Right atrium auricular region (tissue), 2 donors: Measurements from ENCODE around the gene TNNC1. TPM values are rescaled to one million over a fixed set of nuclear protein-coding genes. Genes with fewer than 3 reads are reported as not detected.

ENCODE experiments used
- DNase-seq: peaks from one replicate; pipeline ENCODE4 v3.0.0-alpha.2; 2019; ENCODE audit warnings: low spot score
- H3K27ac ChIP-seq, 2 donors: fragments of 200-600 bp; sonication (generic); 1 replicate in 1 of 2; 2 replicates in 1 of 2; pipeline ENCODE4 v1.5.1; 2016 to 2019
- H3K27me3 ChIP-seq, 2 donors: fragments of 200-600 bp; sonication (generic); one replicate each; pipeline versions ENCODE4 v1.5.1 to v1.6.0; 2017 to 2019
- H3K36me3 ChIP-seq: fragments of 200-600 bp; sonication (generic); one replicate; pipeline ENCODE4 v1.5.1; 2016
- H3K4me1 ChIP-seq, 2 donors: fragments of 200-600 bp; sonication (generic); one replicate each; pipeline versions ENCODE4 v1.5.1 to v1.6.0; 2017 to 2019
- H3K4me3 ChIP-seq, 2 donors: fragments of 200-600 bp; sonication (generic); 1 replicate in 1 of 2; 2 replicates in 1 of 2; pipeline ENCODE4 v1.5.1; 2017 to 2019; ENCODE audit warnings: mild to moderate bottlenecking in 1 of 2, moderate library complexity in 1 of 2
- H3K9me3 ChIP-seq, 2 donors: fragments of 200-600 bp; sonication (generic); one replicate each; pipeline ENCODE4 v1.5.1; 2019
- CTCF ChIP-seq, 2 donors: fragments of 200-600 bp; sonication (generic); IDR thresholded peaks; one replicate each; pipeline ENCODE4 v1.5.1; 2019; ENCODE audit warnings: antibody characterized with exemption in 2 of 2
- total RNA-seq, 2 donors: library from RNA; depleted of rRNA; stranded (reverse); fragments of >200 nt; gene quantifications; one replicate each; pipeline ENCODE4 v1.1.0, GENCODE V29; 2016

The TNNC1 gene
- total RNA-seq, 2 donors from 2014 or later = 4,697 to 8,249 TPM

- peak overlapping the region; percentile 19 to 62 for H3K27ac ChIP-seq
- DNase-seq = peak; percentile 70
- H3K27me3 ChIP-seq = no peaks in the 10 kb centered on the region
- H3K4me1 ChIP-seq = peaks cover 0 to 65% of the 10 kb centered on the region in 2 donors
- peaks cover 71% of the 10 kb centered on the region for H3K36me3 ChIP-seq
- no peak for TF ChIP-seq CTCF (IDR thresholded peaks at IDR 0.05)
- no peaks in the 10 kb centered on the region for H3K9me3 ChIP-seq
- no peak overlapping the region for H3K4me3 ChIP-seq
These were observed 37.2 kb upstream of the TNNC1 start for GRCh38 chr3:52490939-52491526.

GRCh38 chr3:52490035-52490938, 36.4 kb upstream of the TNNC1 start:
- H3K36me3 ChIP-seq = peaks cover 77% of the 10 kb centered on the region
- peak overlapping the region; percentile 19 to 55 for H3K27ac ChIP-seq
- no peak for TF ChIP-seq CTCF (IDR thresholded peaks at IDR 0.05)
- H3K27me3 ChIP-seq = no peaks in the 10 kb centered on the region
- H3K4me3 ChIP-seq = no peak overlapping the region
- H3K9me3 ChIP-seq = no peaks in the 10 kb centered on the region
- peaks cover 0 to 60% of the 10 kb centered on the region in 2 donors for H3K4me1 ChIP-seq
- DNase-seq = no peak

GRCh38 chr3:52489453-52489852, 35.6 kb upstream of the TNNC1 start:
- no peaks in the 10 kb centered on the region for H3K9me3 ChIP-seq
- no peak overlapping the region for H3K27ac ChIP-seq
- no peaks in the 10 kb centered on the region for H3K27me3 ChIP-seq
- peaks cover 0 to 60% of the 10 kb centered on the region in 2 donors for H3K4me1 ChIP-seq
- no peak for DNase-seq
- H3K4me3 ChIP-seq = no peak overlapping the region
- H3K36me3 ChIP-seq = peaks cover 77% of the 10 kb centered on the region
- no peak for TF ChIP-seq CTCF (IDR thresholded peaks at IDR 0.05)

GRCh38 chr3:52488746-52489145, 34.9 kb upstream of the TNNC1 start:
- TF ChIP-seq CTCF (IDR thresholded peaks at IDR 0.05) = no peak
- no peak overlapping the region for H3K27ac ChIP-seq
- peaks cover 0 to 60% of the 10 kb centered on the region in 2 donors for H3K4me1 ChIP-seq
- H3K27me3 ChIP-seq = no peaks in the 10 kb centered on the region
- no peak overlapping the region for H3K4me3 ChIP-seq
- no peak for DNase-seq
- no peaks in the 10 kb centered on the region for H3K9me3 ChIP-seq
- H3K36me3 ChIP-seq = peaks cover 77% of the 10 kb centered on the region

- no peaks in the 10 kb centered on the region for H3K27me3 ChIP-seq
- H3K27ac ChIP-seq = no peak overlapping the region
- peaks cover 0 to 60% of the 10 kb centered on the region in 2 donors for H3K4me1 ChIP-seq
- no peak overlapping the region for H3K4me3 ChIP-seq
- no peaks in the 10 kb centered on the region for H3K9me3 ChIP-seq
- no peak for DNase-seq
- H3K36me3 ChIP-seq = peaks cover 75% of the 10 kb centered on the region
- no peak for TF ChIP-seq CTCF (IDR thresholded peaks at IDR 0.05)
These were observed 34.2 kb upstream of the TNNC1 start for GRCh38 chr3:52487788-52488691.
